Gastrocnemius medialis (tissue), 4 donors: Measurements from ENCODE around the gene YAF2. TPM values are rescaled to one million over a fixed set of nuclear protein-coding genes. Genes with fewer than 3 reads are reported as not detected.

Source experiments
- ATAC-seq, 2 donors: fragments of 150-250 bp; one replicate each; pipeline ENCODE4 v1.9.1; 2016
- DNase-seq, 2 donors: peaks; one replicate each; pipeline ENCODE4 v3.0.0-alpha.2; 2019
- H3K27ac ChIP-seq, 4 donors: fragments of 200-600 bp; sonication (generic); 1 replicate in 1 of 4; 2 replicates in 3 of 4; pipeline ENCODE4 v1.5.1; 2016 to 2018; ENCODE audit warnings: mild to moderate bottlenecking in 2 of 4, moderate library complexity in 1 of 4
- H3K27me3 ChIP-seq, 3 donors: fragments of 200-600 bp; sonication (generic) in 2 of 3; 1 replicate in 1 of 3; 2 replicates in 2 of 3; pipeline versions ENCODE4 v1.5.1 to v1.6.0; 2016 to 2019; ENCODE audit warnings: mild to moderate bottlenecking in 1 of 3, moderate library complexity in 1 of 3
- H3K36me3 ChIP-seq, 2 donors: fragments of 200-600 bp; sonication (generic) in 1 of 2; one replicate each; pipeline ENCODE4 v1.5.1; 2017 to 2018
- H3K4me1 ChIP-seq, 2 donors: fragments of 200-600 bp; sonication (generic) in 1 of 2; one replicate each; pipeline ENCODE4 v1.5.1; 2016 to 2017; ENCODE audit warnings: mild to moderate bottlenecking in 2 of 2
- H3K4me3 ChIP-seq, 4 donors: fragments of 200-600 bp; sonication (generic) in 3 of 4; 1 replicate in 1 of 4; 2 replicates in 3 of 4; pipeline ENCODE4 v1.5.1; 2016 to 2019; ENCODE audit warnings: mild to moderate bottlenecking in 2 of 4
- H3K9me3 ChIP-seq, 3 donors: fragments of 200-600 bp; sonication (generic) in 2 of 3; 1 replicate in 1 of 3; 2 replicates in 2 of 3; pipeline ENCODE4 v1.5.1; 2016 to 2019
- POLR2A ChIP-seq, 2 donors: fragments of 450-650 bp; IDR thresholded peaks; one replicate each; pipeline ENCODE4 v1.6.1; 2017; ENCODE audit warnings: antibody characterized with exemption in 2 of 2, mild to moderate bottlenecking in 2 of 2, moderate library complexity in 2 of 2
- in situ Hi-C, 4 donors: fragments of 200-750 bp; cut with MboI; loops; one replicate each; pipeline versions ENCODE4 v1.15.0 to v1.8.0; 2017; ENCODE audit warnings: low sequenced_read_pairs in 4 of 4
- intact Hi-C: fragments of 100-400 bp; cut with DNase I; formaldehyde crosslinking; loops from one replicate; pipeline ENCODE4 v1.15.1; 2023; ENCODE audit warnings: low total_unique reads
- total RNA-seq, 4 donors: library from RNA; depleted of rRNA; stranded (reverse); fragments of >200 nt; gene quantifications; one replicate each; pipeline versions ENCODE4 v1.1.0 to v1.2.3, GENCODE V29; 2016
- TF ChIP-seq, protein P1 (sequence below), 5 experiments: fragments of 450-650 bp in 3 of 5; fragments of 200-600 bp in 2 of 5; sonication (generic) in 2 of 5; IDR thresholded peaks in 4 of 5; conservative IDR thresholded peaks in 1 of 5; 1 replicate in 4 of 5; 2 replicates in 1 of 5; pipeline ENCODE4 v1.5.1; 2016 to 2019; ENCODE audit warnings: antibody characterized with exemption in 5 of 5, mild to moderate bottlenecking in 3 of 5, moderate library complexity in 3 of 5

Gene YAF2
- total RNA-seq, 4 donors from 2014 or later = 38.5 to 66.9 (median 54.5) TPM

DNA sequence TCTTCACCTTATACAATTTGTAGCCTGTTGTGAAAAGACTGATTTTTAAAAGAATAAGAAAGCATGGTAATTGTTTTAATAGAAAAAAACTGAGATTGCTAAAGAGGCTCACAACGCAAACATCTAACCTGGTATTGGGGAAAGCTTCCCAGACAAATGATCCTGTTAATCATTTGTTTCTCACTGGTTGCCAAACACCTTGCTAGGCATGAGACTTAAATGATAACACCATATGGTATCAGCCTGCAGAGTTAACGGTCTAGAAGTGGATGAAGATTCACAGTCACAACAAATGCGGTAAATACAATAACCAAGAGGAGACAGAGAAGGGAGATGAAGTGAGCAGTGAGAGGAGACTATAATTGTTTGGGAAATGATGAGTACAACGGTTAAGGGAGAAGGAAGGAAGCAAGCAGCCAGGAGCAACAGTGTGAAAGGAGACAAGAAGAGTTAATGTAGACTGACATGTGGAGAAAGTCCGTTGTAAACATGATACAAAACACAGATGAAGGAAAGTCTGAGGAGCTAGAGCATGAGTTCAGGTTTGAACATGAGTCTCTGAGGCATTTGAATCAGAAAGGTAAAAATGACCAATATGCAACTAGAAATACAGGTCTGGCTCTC lies 113.2 kb downstream of the YAF2 start:
- Histone ChIP-seq H3K27ac (no peak overlapping the region), H3K9me3 (no peaks in the 10 kb centered on the region), H3K27me3 (no peaks in the 10 kb centered on the region), H3K4me3 (no peak overlapping the region), H3K4me1 (peaks cover 15 to 21% of the 10 kb centered on the region in 2 donors), H3K36me3 (no peaks in the 10 kb centered on the region)
- intact Hi-C loops = loop anchor here (5.0 kb wide), 1 partner anchor 357 kb away; no protein-coding TSS in a partner anchor
- DNase-seq (no peak), ATAC-seq (no peak)
- TF ChIP-seq, protein P1, sequence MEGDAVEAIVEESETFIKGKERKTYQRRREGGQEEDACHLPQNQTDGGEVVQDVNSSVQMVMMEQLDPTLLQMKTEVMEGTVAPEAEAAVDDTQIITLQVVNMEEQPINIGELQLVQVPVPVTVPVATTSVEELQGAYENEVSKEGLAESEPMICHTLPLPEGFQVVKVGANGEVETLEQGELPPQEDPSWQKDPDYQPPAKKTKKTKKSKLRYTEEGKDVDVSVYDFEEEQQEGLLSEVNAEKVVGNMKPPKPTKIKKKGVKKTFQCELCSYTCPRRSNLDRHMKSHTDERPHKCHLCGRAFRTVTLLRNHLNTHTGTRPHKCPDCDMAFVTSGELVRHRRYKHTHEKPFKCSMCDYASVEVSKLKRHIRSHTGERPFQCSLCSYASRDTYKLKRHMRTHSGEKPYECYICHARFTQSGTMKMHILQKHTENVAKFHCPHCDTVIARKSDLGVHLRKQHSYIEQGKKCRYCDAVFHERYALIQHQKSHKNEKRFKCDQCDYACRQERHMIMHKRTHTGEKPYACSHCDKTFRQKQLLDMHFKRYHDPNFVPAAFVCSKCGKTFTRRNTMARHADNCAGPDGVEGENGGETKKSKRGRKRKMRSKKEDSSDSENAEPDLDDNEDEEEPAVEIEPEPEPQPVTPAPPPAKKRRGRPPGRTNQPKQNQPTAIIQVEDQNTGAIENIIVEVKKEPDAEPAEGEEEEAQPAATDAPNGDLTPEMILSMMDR (IDR thresholded peaks at IDR 0.05 in 4 of 5, conservative IDR thresholded peaks at IDR 0.05 in 1 of 5) = no peak
- no peak for TF ChIP-seq POLR2A (IDR thresholded peaks at IDR 0.05)
- in situ Hi-C loops = loop anchor here in 1 of 4 donors (5.0 kb wide), 1 partner anchor 202 kb away; the partner anchor contains the start of genes PPHLN1 and ZCRB1

DNA sequence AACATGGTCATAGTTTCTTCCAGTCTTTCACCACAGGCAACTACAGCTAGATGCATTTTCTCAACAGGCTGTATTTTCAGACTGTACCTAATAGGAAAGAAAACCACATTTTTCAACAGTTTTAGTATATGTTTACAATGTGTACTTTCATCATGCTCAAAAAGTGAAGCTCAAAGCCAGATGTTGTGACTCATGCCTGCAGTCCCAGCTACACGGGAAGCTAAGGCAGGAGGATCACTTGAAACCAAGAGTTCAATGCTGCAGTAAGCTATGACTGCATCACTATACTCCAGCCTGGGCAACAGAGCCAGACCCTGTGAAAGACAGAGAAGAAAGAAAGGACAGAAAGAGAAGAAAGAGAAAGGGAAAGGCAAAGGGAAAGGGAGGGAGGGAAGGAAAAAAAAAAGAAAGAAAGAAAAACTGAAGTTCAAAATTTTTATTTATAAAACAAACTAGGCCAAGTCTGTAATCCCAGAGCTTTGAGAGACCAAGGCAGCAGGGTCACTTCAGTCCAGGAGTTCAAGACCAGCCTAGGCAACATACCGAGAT lies 118.9 kb downstream of the YAF2 start:
- H3K36me3 ChIP-seq = peaks cover 0 to 17% of the 10 kb centered on the region in 2 donors
- intact Hi-C loops = no loop called here

DNA sequence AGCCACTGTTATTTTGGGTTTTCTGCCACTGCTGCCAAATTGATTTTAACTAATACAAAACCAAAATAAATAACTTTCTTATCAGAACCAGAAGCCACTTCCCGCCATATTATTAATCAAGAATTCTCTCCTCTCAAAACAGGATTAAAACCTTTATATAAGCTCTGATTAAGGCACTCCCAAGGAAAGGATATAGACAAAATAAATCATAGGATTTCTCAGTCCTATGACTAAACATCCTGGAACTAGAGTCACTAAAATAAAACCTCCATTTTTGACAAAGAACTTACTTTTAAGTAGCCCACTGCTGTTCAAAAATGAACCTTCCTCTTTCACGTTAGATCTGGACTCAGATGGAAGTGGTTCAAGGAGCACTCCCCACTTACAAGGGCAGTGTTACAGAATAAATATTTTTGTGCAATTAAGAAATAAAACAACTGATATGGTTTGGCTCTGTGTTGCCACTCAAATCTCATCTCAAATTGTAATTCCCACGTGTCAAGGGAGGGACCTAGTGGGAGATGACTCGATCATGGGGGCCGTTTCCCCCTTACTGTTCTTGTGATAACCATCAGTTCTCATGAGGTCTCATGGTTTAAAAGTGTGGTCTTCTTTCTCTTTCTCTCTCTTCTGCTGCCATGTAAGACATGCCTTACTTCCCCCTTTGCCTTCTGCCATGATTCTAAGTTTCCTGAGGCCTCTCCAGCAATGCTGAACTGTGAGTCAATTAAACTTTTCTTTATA lies 119.7 kb downstream of the YAF2 start:
- H3K4me1 ChIP-seq = peaks cover 6 to 10% of the 10 kb centered on the region in 2 donors
- H3K27ac ChIP-seq = no peak overlapping the region
- ATAC-seq = no peak
- DNase-seq = no peak
- H3K4me3 ChIP-seq = no peak overlapping the region
- in situ Hi-C loops = no loop called here
- TF ChIP-seq POLR2A (IDR thresholded peaks at IDR 0.05) = no peak
- TF ChIP-seq, protein P1 (IDR thresholded peaks at IDR 0.05 in 4 of 5, conservative IDR thresholded peaks at IDR 0.05 in 1 of 5) = no peak
- H3K36me3 ChIP-seq = peaks cover 0 to 17% of the 10 kb centered on the region in 2 donors
- no peaks in the 10 kb centered on the region for H3K9me3 ChIP-seq
- intact Hi-C loops = no loop called here
- H3K27me3 ChIP-seq = no peaks in the 10 kb centered on the region

More for the DNA sequence above, 118.9 kb downstream of the YAF2 start:
- no peak overlapping the region for H3K27ac ChIP-seq
- no peak overlapping the region for H3K4me3 ChIP-seq
- no peaks in the 10 kb centered on the region for H3K27me3 ChIP-seq
- in situ Hi-C loops = no loop called here
- ATAC-seq = no peak
- no peaks in the 10 kb centered on the region for H3K9me3 ChIP-seq
- DNase-seq = no peak
- TF ChIP-seq POLR2A (IDR thresholded peaks at IDR 0.05) = no peak
- TF ChIP-seq, protein P1 (IDR thresholded peaks at IDR 0.05 in 4 of 5, conservative IDR thresholded peaks at IDR 0.05 in 1 of 5) = no peak
- peaks cover 7 to 10% of the 10 kb centered on the region in 2 donors for H3K4me1 ChIP-seq

DNA sequence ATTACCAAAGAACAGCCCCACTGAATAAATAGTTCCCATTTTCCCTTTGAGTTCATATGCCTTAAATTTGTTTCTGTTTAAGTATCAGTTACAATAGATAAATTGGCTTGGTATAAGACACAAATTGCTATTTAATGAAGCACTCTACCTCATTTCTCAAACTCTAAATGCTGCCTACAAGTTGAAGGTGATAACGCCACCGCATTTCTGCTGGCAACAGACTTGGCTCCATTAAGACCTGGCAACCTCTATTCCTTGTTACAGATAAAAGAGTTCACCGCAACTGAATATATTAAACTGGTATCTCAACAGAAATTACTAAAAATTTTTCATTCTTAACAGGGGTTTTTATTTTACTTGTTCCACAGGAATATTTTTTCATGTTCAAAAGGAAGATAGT lies 129.0 kb downstream of the YAF2 start:
- H3K27ac ChIP-seq = no peak overlapping the region
- in situ Hi-C loops (no loop called here), intact Hi-C loops (no loop called here)
- no peaks in the 10 kb centered on the region for H3K9me3 ChIP-seq
- H3K27me3 ChIP-seq = no peaks in the 10 kb centered on the region
- no peaks in the 10 kb centered on the region for H3K4me1 ChIP-seq
- TF ChIP-seq, protein P1 (IDR thresholded peaks at IDR 0.05 in 4 of 5, conservative IDR thresholded peaks at IDR 0.05 in 1 of 5) = no peak
- no peak for TF ChIP-seq POLR2A (IDR thresholded peaks at IDR 0.05)
- H3K36me3 ChIP-seq = peaks cover 0 to 4% of the 10 kb centered on the region in 2 donors
- DNase-seq = no peak
- ATAC-seq = no peak
- no peak overlapping the region for H3K4me3 ChIP-seq

Other genes with a start within 250 kb of the YAF2 start
- 1 to 10 TPM; 4.4 to 5.5 (median 5.0) TPM for gene GXYLT1, start 93.4 kb downstream of the YAF2 start, total RNA-seq
- 10 to 100 TPM; 24.4 to 42.4 (median 35.0) TPM for gene ZCRB1, start 87.8 kb upstream of the YAF2 start, total RNA-seq
- 10 to 100 TPM; 32.7 to 52.3 (median 43.5) TPM for gene PPHLN1, start 87.9 kb upstream of the YAF2 start, total RNA-seq